Esophagus squamous epithelium (tissue), 4 donors: ENCODE results near the gene GATAD2A.

Experiments used
- POLR2A ChIP-seq, 4 donors: fragments of 450-650 bp; IDR thresholded peaks; one replicate each; pipeline ENCODE4 v1.6.1; 2017; ENCODE audit warnings: antibody characterized with exemption in 4 of 4, mild to moderate bottlenecking in 4 of 4, moderate library complexity in 3 of 4
- TF ChIP-seq, protein P1 (sequence below), 6 experiments: fragments of 450-650 bp in 4 of 6; fragments of 200-600 bp in 2 of 6; sonication (generic) in 2 of 6; IDR thresholded peaks; one replicate each; pipeline ENCODE4 v1.5.1; 2016 to 2019; ENCODE audit warnings: antibody characterized with exemption in 6 of 6, mild to moderate bottlenecking in 4 of 6, moderate library complexity in 4 of 6

- TF ChIP-seq, protein P1, sequence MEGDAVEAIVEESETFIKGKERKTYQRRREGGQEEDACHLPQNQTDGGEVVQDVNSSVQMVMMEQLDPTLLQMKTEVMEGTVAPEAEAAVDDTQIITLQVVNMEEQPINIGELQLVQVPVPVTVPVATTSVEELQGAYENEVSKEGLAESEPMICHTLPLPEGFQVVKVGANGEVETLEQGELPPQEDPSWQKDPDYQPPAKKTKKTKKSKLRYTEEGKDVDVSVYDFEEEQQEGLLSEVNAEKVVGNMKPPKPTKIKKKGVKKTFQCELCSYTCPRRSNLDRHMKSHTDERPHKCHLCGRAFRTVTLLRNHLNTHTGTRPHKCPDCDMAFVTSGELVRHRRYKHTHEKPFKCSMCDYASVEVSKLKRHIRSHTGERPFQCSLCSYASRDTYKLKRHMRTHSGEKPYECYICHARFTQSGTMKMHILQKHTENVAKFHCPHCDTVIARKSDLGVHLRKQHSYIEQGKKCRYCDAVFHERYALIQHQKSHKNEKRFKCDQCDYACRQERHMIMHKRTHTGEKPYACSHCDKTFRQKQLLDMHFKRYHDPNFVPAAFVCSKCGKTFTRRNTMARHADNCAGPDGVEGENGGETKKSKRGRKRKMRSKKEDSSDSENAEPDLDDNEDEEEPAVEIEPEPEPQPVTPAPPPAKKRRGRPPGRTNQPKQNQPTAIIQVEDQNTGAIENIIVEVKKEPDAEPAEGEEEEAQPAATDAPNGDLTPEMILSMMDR (IDR thresholded peaks at IDR 0.05), result no peak
- TF ChIP-seq POLR2A (IDR thresholded peaks at IDR 0.05), result no peak
Measured at GRCh38 chr19:19407633-19407930, 2.1 kb downstream of the GATAD2A start.
